HepG2 (cell line): ENCODE measurements around the gene RUNX3.

Experiments
- ATF3 ChIP-seq: sonication (generic); formaldehyde crosslinking; IDR thresholded peaks from 2 replicates; pipeline ENCODE4 v1.4.0; 2020; ENCODE audit warnings: missing genetic modification reagents
- CTCF ChIP-seq: sonication (generic); formaldehyde crosslinking; IDR thresholded peaks from 2 replicates; pipeline ENCODE4 v1.5.0; 2020; ENCODE audit warnings: mild to moderate bottlenecking, missing genetic modification reagents, moderate library complexity
- IKZF1 ChIP-seq: fragments of 450-650 bp; IDR thresholded peaks from 2 replicates; pipeline ENCODE4 v1.7.1; 2016
- KAT8 ChIP-seq: IDR thresholded peaks from 2 replicates; pipeline ENCODE4 v1.6.1; 2016; ENCODE audit warnings: missing genetic modification reagents, missing compliant biosample characterization
- KDM6A ChIP-seq: IDR thresholded peaks from 2 replicates; pipeline ENCODE4 v1.6.1; 2016; ENCODE audit warnings: low read depth
- MAX ChIP-seq: IDR thresholded peaks from 2 replicates; pipeline ENCODE4 v1.6.1; 2012; ENCODE audit warnings: inconsistent platforms
- MYC ChIP-seq: sonication (generic); formaldehyde crosslinking; IDR thresholded peaks from 2 replicates; pipeline ENCODE4 v1.9.0; 2021; ENCODE audit warnings: missing genetic modification reagents, borderline replicate concordance
- POLR2A ChIP-seq, 2 experiments: IDR thresholded peaks; 2 replicates each; pipeline ENCODE4 v1.6.1; 2011; ENCODE audit warnings: low read depth in 2 of 2, low read length in 2 of 2, mild to moderate bottlenecking in 1 of 2, moderate library complexity in 1 of 2; ENCODE audit not compliant: insufficient read depth in 1 of 2
- SIN3A ChIP-seq: IDR thresholded peaks from 2 replicates; pipeline ENCODE4 v1.6.1; 2011; ENCODE audit warnings: low read depth, mild to moderate bottlenecking, control low read depth, low read length, borderline replicate concordance
- TAF1 ChIP-seq: sonication (generic); formaldehyde crosslinking; IDR thresholded peaks from 2 replicates; pipeline ENCODE4 v1.4.0; 2020; ENCODE audit warnings: missing genetic modification reagents
- ZFP36 ChIP-seq: fragments of 150-350 bp; IDR thresholded peaks from 2 replicates; pipeline ENCODE4 v1.6.1; 2018; ENCODE audit warnings: borderline replicate concordance, low read length, low read depth; ENCODE audit not compliant: partially characterized antibody
- TF ChIP-seq, protein P1 (sequence below), 2 experiments: IDR thresholded peaks; 2 replicates each; pipeline ENCODE4 v1.6.1; 2011 to 2012; ENCODE audit warnings: low read length in 2 of 2, borderline replicate concordance in 1 of 2, low read depth in 1 of 2, mild to moderate bottlenecking in 1 of 2, moderate library complexity in 1 of 2
- TF ChIP-seq, protein P2 (sequence below): sonication (generic); formaldehyde crosslinking; IDR thresholded peaks from 2 replicates; pipeline ENCODE4 v1.4.0; 2020; ENCODE audit warnings: missing genetic modification reagents

GRCh38 chr1:24896176-24896575, 33.9 kb downstream of the RUNX3 start:
- TF ChIP-seq ZFP36 = no peak
- TF ChIP-seq IKZF1 = no peak
- TF ChIP-seq SIN3A = no peak
- no peak for TF ChIP-seq TAF1
- no peak for TF ChIP-seq MAX
- TF ChIP-seq MYC (CRISPR knock-in tag) = no peak
- TF ChIP-seq, protein P1, sequence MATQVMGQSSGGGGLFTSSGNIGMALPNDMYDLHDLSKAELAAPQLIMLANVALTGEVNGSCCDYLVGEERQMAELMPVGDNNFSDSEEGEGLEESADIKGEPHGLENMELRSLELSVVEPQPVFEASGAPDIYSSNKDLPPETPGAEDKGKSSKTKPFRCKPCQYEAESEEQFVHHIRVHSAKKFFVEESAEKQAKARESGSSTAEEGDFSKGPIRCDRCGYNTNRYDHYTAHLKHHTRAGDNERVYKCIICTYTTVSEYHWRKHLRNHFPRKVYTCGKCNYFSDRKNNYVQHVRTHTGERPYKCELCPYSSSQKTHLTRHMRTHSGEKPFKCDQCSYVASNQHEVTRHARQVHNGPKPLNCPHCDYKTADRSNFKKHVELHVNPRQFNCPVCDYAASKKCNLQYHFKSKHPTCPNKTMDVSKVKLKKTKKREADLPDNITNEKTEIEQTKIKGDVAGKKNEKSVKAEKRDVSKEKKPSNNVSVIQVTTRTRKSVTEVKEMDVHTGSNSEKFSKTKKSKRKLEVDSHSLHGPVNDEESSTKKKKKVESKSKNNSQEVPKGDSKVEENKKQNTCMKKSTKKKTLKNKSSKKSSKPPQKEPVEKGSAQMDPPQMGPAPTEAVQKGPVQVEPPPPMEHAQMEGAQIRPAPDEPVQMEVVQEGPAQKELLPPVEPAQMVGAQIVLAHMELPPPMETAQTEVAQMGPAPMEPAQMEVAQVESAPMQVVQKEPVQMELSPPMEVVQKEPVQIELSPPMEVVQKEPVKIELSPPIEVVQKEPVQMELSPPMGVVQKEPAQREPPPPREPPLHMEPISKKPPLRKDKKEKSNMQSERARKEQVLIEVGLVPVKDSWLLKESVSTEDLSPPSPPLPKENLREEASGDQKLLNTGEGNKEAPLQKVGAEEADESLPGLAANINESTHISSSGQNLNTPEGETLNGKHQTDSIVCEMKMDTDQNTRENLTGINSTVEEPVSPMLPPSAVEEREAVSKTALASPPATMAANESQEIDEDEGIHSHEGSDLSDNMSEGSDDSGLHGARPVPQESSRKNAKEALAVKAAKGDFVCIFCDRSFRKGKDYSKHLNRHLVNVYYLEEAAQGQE (IDR thresholded peaks at IDR 0.05; ENCODE audit: borderline replicate concordance in 1 of 2, low read depth in 1 of 2, low read length in 2 of 2) = no peak
- TF ChIP-seq ATF3 (CRISPR knock-in tag) = no peak
- TF ChIP-seq KDM6A (CRISPR knock-in tag) = no peak
- TF ChIP-seq, protein P2, sequence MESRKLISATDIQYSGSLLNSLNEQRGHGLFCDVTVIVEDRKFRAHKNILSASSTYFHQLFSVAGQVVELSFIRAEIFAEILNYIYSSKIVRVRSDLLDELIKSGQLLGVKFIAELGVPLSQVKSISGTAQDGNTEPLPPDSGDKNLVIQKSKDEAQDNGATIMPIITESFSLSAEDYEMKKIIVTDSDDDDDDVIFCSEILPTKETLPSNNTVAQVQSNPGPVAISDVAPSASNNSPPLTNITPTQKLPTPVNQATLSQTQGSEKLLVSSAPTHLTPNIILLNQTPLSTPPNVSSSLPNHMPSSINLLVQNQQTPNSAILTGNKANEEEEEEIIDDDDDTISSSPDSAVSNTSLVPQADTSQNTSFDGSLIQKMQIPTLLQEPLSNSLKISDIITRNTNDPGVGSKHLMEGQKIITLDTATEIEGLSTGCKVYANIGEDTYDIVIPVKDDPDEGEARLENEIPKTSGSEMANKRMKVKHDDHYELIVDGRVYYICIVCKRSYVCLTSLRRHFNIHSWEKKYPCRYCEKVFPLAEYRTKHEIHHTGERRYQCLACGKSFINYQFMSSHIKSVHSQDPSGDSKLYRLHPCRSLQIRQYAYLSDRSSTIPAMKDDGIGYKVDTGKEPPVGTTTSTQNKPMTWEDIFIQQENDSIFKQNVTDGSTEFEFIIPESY (CRISPR knock-in tag) = no peak
- no peak for TF ChIP-seq KAT8
- TF ChIP-seq POLR2A (IDR thresholded peaks at IDR 0.05; ENCODE audit: insufficient read depth in 1 of 2, low read depth in 2 of 2, low read length in 2 of 2) = no peak
- no peak for TF ChIP-seq CTCF (CRISPR knock-in tag)
